GM23338 (cell line): ENCODE results near the gene SIDT1. TPM values are rescaled to one million over a fixed set of nuclear protein-coding genes. Genes with fewer than 3 reads are reported as not detected.

ENCODE experiments used
- ATAC-seq: fragments of 200-7000 bp; cut with Tn5 transposase; 3 replicates; pipeline ENCODE4 v1.9.1; 2020
- DNase-seq: peaks from one replicate; pipeline ENCODE4 v3.0.0-alpha.2; 2015; ENCODE audit warnings: low spot score
- H2AFZ ChIP-seq: fragments of 200-600 bp; sonication (generic); 2 replicates; pipeline ENCODE4 v1.8.0; 2016; ENCODE audit warnings: antibody characterized with exemption, mild to moderate bottlenecking, moderate library complexity
- H3F3A ChIP-seq: fragments of 200-600 bp; sonication (generic); replicated peaks from 2 replicates; pipeline ENCODE4 v1.8.0; 2017; ENCODE audit warnings: antibody characterized with exemption, mixed run types, low read depth
- H3K27ac ChIP-seq: fragments of 200-600 bp; sonication (generic); 2 replicates; pipeline ENCODE4 v1.6.1; 2016; ENCODE audit warnings: low read depth
- H3K27me3 ChIP-seq: fragments of 200-600 bp; sonication (generic); 2 replicates; pipeline ENCODE4 v1.8.0; 2016; ENCODE audit warnings: mild to moderate bottlenecking, mixed run types, moderate library complexity; ENCODE audit not compliant: insufficient read depth
- H3K36me3 ChIP-seq: fragments of 200-600 bp; sonication (generic); 2 replicates; pipeline ENCODE4 v1.8.0; 2016; ENCODE audit warnings: mild to moderate bottlenecking; ENCODE audit not compliant: insufficient read depth
- H3K4me1 ChIP-seq: fragments of 200-600 bp; sonication (generic); 2 replicates; pipeline ENCODE4 v1.8.0; 2016; ENCODE audit warnings: mild to moderate bottlenecking, moderate library complexity; ENCODE audit not compliant: insufficient read depth
- H3K4me2 ChIP-seq: fragments of 200-600 bp; sonication (generic); 2 replicates; pipeline ENCODE4 v1.7.1; 2017; ENCODE audit warnings: mixed run types
- H3K4me3 ChIP-seq: fragments of 200-600 bp; sonication (generic); 2 replicates; pipeline ENCODE4 v1.6.1; 2016; ENCODE audit warnings: mixed run types
- H3K79me2 ChIP-seq: fragments of 200-600 bp; sonication (generic); replicated peaks from 2 replicates; pipeline ENCODE4 v1.8.0; 2017; ENCODE audit warnings: mild to moderate bottlenecking; ENCODE audit not compliant: insufficient read depth
- H3K9me2 ChIP-seq: fragments of 200-600 bp; sonication (generic); 2 replicates; pipeline ENCODE4 v1.8.0; 2017; ENCODE audit not compliant: insufficient read depth
- H4K20me1 ChIP-seq: fragments of 200-600 bp; sonication (generic); replicated peaks from 2 replicates; pipeline ENCODE4 v1.8.0; 2017; ENCODE audit warnings: mild to moderate bottlenecking; ENCODE audit not compliant: insufficient read depth
- H3K27ac Mint-ChIP-seq: 2 replicates; pipeline ENCODE4 v1.8.0; 2020; ENCODE audit warnings: inconsistent platforms, mild to moderate bottlenecking, moderate library complexity, mixed read lengths
- H3K27me3 Mint-ChIP-seq: 3 replicates; pipeline ENCODE4 v1.8.0; 2022; ENCODE audit warnings: low read depth, mild to moderate bottlenecking, moderate library complexity, mixed read lengths, inconsistent platforms; ENCODE audit not compliant: insufficient read depth, poor library complexity
- H3K36me3 Mint-ChIP-seq: 3 replicates; pipeline ENCODE4 v1.8.0; 2021; ENCODE audit warnings: low read depth, mild to moderate bottlenecking, inconsistent platforms, moderate library complexity, mixed read lengths
- H3K4me1 Mint-ChIP-seq: 3 replicates; pipeline ENCODE4 v1.8.0; 2020; ENCODE audit warnings: mild to moderate bottlenecking, inconsistent platforms, mixed read lengths
- H3K4me3 Mint-ChIP-seq: 3 replicates; pipeline ENCODE4 v1.8.0; 2021; ENCODE audit warnings: moderate library complexity, mild to moderate bottlenecking, inconsistent platforms, mixed read lengths
- H3K9me3 Mint-ChIP-seq: 3 replicates; pipeline ENCODE4 v1.8.0; 2020; ENCODE audit warnings: moderate library complexity, mild to moderate bottlenecking, inconsistent platforms, mixed read lengths
- CREB1 ChIP-seq: fragments of 250-450 bp; sonication (Bioruptor Pico); IDR thresholded peaks from 2 replicates; pipeline ENCODE4 v1.5.0; 2020; ENCODE audit warnings: low read depth, mild to moderate bottlenecking, moderate library complexity
- EZH2 ChIP-seq: fragments of 200-600 bp; sonication (generic); IDR thresholded peaks from one replicate; pipeline ENCODE4 v1.8.0; 2017; ENCODE audit warnings: antibody characterized with exemption, mild to moderate bottlenecking, low read depth; ENCODE audit not compliant: unreplicated experiment
- EZH2phosphoT487 ChIP-seq: fragments of 200-600 bp; sonication (generic); IDR thresholded peaks from one replicate; pipeline ENCODE4 v1.8.1; 2018; ENCODE audit warnings: antibody characterized with exemption; ENCODE audit not compliant: unreplicated experiment
- JUNB ChIP-seq: IDR thresholded peaks from one replicate; pipeline ENCODE4 v1.6.1; 2016; ENCODE audit warnings: antibody characterized with exemption; ENCODE audit not compliant: unreplicated experiment
- NANOG ChIP-seq: IDR thresholded peaks from 2 replicates; pipeline ENCODE4 v1.6.1; 2016; ENCODE audit warnings: antibody characterized with exemption, borderline replicate concordance
- POLR2AphosphoS5 ChIP-seq: IDR thresholded peaks from 2 replicates; pipeline ENCODE4 v1.6.1; 2016; ENCODE audit warnings: antibody characterized with exemption, low read depth
- STAT1 ChIP-seq: IDR thresholded peaks from one replicate; pipeline ENCODE4 v1.6.1; 2016; ENCODE audit warnings: antibody characterized with exemption; ENCODE audit not compliant: unreplicated experiment
- ZNF114 ChIP-seq: fragments of 250-450 bp; sonication (Bioruptor Pico); IDR thresholded peaks from 2 replicates; pipeline ENCODE4 v1.5.0; 2020; ENCODE audit warnings: mild to moderate bottlenecking, moderate library complexity
- ZNF331 ChIP-seq: fragments of 250-450 bp; sonication (Bioruptor Pico); IDR thresholded peaks from 2 replicates; pipeline ENCODE4 v1.5.0; 2020; ENCODE audit warnings: low read depth, mild to moderate bottlenecking, moderate library complexity
- polyA plus RNA-seq: library from polyadenylated mRNA; unstranded; fragments of >200 nt; fragmentation: Nextera tagmentation; extraction: Ambion mirVana; gene quantifications from 2 replicates; pipeline ENCODE4 v1.2.1, GENCODE V29; 2016
- total RNA-seq: library from RNA; depleted of rRNA; stranded (reverse); fragments of >200 nt; shearing (Covaris generic); gene quantifications from 2 replicates; pipeline ENCODE4 v1.2.3, GENCODE V29; 2014
- TF ChIP-seq, protein P1 (sequence below): fragments of 250-450 bp; sonication (Bioruptor Pico); IDR thresholded peaks from 2 replicates; pipeline ENCODE4 v1.5.0; 2020; ENCODE audit warnings: mild to moderate bottlenecking, moderate library complexity
- TF ChIP-seq, protein P2 (sequence below): IDR thresholded peaks from 2 replicates; pipeline ENCODE4 v1.6.1; 2016; ENCODE audit warnings: antibody characterized with exemption
- TF ChIP-seq, protein P3 (sequence below): IDR thresholded peaks from one replicate; pipeline ENCODE4 v1.6.1; 2018; ENCODE audit warnings: antibody characterized with exemption; ENCODE audit not compliant: unreplicated experiment

SIDT1 gene
- total and polyA plus RNA-seq, 2 experiments from 2014 or later: 0.10 TPM; not detected in 1

DNA sequence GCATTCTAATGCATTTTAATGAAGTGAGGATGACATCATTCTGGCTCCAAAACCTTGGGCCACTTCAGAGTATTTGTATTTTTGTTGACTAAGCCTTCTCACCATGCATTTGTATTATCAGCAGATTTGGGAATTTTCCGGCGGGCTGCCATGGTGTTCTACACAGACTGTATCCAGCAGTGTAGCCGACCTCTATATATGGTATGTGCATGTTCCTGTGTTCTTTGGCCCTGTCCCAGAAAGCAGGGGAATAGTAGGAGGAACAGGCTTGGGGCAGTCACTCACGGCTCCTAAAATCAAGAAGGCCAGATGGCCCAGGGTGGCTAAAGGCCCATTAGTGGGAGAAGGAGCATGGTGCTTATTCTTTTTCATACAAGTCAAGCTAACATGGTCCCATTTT lies 83.6 kb downstream of the SIDT1 start:
- Histone ChIP-seq H3K36me3 (no peaks in the 10 kb centered on the region), H3K4me1 (no peaks in the 10 kb centered on the region), H3K4me3 (no peak overlapping the region), H3K4me2 (no peak overlapping the region), H2AFZ (no peak overlapping the region), H3F3A (no peaks in the 10 kb centered on the region), H3K27ac (no peak overlapping the region), H3K27me3 (no peaks in the 10 kb centered on the region), H3K9me2 (no peaks in the 10 kb centered on the region), H3K79me2 (no peaks in the 10 kb centered on the region), H4K20me1 (no peaks in the 10 kb centered on the region)
- ATAC-seq (no peak), DNase-seq (no peak)
- Mint-ChIP-seq H3K27ac (no peak overlapping the region), H3K4me1 (no peaks in the 10 kb centered on the region), H3K27me3 (peaks cover 7% of the 10 kb centered on the region), H3K9me3 (no peaks in the 10 kb centered on the region), H3K36me3 (no peaks in the 10 kb centered on the region), H3K4me3 (no peak overlapping the region)
- TF ChIP-seq, protein P1, sequence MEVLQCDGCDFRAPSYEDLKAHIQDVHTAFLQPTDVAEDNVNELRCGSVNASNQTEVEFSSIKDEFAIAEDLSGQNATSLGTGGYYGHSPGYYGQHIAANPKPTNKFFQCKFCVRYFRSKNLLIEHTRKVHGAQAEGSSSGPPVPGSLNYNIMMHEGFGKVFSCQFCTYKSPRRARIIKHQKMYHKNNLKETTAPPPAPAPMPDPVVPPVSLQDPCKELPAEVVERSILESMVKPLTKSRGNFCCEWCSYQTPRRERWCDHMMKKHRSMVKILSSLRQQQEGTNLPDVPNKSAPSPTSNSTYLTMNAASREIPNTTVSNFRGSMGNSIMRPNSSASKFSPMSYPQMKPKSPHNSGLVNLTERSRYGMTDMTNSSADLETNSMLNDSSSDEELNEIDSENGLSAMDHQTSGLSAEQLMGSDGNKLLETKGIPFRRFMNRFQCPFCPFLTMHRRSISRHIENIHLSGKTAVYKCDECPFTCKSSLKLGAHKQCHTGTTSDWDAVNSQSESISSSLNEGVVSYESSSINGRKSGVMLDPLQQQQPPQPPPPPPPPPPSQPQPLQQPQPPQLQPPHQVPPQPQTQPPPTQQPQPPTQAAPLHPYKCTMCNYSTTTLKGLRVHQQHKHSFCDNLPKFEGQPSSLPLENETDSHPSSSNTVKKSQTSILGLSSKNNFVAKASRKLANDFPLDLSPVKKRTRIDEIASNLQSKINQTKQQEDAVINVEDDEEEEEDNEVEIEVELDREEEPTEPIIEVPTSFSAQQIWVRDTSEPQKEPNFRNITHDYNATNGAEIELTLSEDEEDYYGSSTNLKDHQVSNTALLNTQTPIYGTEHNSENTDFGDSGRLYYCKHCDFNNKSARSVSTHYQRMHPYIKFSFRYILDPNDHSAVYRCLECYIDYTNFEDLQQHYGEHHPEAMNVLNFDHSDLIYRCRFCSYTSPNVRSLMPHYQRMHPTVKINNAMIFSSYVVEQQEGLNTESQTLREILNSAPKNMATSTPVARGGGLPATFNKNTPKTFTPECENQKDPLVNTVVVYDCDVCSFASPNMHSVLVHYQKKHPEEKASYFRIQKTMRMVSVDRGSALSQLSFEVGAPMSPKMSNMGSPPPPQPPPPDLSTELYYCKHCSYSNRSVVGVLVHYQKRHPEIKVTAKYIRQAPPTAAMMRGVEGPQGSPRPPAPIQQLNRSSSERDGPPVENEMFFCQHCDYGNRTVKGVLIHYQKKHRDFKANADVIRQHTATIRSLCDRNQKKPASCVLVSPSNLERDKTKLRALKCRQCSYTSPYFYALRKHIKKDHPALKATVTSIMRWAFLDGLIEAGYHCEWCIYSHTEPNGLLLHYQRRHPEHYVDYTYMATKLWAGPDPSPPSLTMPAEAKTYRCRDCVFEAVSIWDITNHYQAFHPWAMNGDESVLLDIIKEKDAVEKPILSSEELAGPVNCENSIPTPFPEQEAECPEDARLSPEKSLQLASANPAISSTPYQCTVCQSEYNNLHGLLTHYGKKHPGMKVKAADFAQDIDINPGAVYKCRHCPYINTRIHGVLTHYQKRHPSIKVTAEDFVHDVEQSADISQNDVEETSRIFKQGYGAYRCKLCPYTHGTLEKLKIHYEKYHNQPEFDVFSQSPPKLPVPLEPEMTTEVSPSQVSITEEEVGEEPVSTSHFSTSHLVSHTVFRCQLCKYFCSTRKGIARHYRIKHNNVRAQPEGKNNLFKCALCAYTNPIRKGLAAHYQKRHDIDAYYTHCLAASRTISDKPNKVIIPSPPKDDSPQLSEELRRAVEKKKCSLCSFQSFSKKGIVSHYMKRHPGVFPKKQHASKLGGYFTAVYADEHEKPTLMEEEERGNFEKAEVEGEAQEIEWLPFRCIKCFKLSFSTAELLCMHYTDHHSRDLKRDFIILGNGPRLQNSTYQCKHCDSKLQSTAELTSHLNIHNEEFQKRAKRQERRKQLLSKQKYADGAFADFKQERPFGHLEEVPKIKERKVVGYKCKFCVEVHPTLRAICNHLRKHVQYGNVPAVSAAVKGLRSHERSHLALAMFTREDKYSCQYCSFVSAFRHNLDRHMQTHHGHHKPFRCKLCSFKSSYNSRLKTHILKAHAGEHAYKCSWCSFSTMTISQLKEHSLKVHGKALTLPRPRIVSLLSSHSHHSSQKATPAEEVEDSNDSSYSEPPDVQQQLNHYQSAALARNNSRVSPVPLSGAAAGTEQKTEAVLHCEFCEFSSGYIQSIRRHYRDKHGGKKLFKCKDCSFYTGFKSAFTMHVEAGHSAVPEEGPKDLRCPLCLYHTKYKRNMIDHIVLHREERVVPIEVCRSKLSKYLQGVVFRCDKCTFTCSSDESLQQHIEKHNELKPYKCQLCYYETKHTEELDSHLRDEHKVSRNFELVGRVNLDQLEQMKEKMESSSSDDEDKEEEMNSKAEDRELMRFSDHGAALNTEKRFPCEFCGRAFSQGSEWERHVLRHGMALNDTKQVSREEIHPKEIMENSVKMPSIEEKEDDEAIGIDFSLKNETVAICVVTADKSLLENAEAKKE (CRISPR knock-in tag): no peak
- TF ChIP-seq EZH2 (no peak), ZNF331 (CRISPR knock-in tag) (no peak), STAT1 (no peak), JUNB (no peak), POLR2AphosphoS5 (no peak), NANOG (no peak), ZNF114 (CRISPR knock-in tag) (no peak), EZH2phosphoT487 (no peak), CREB1 (CRISPR knock-in tag) (no peak)
- TF ChIP-seq, protein P2, sequence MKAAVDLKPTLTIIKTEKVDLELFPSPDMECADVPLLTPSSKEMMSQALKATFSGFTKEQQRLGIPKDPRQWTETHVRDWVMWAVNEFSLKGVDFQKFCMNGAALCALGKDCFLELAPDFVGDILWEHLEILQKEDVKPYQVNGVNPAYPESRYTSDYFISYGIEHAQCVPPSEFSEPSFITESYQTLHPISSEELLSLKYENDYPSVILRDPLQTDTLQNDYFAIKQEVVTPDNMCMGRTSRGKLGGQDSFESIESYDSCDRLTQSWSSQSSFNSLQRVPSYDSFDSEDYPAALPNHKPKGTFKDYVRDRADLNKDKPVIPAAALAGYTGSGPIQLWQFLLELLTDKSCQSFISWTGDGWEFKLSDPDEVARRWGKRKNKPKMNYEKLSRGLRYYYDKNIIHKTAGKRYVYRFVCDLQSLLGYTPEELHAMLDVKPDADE: no peak
- TF ChIP-seq, protein P3, sequence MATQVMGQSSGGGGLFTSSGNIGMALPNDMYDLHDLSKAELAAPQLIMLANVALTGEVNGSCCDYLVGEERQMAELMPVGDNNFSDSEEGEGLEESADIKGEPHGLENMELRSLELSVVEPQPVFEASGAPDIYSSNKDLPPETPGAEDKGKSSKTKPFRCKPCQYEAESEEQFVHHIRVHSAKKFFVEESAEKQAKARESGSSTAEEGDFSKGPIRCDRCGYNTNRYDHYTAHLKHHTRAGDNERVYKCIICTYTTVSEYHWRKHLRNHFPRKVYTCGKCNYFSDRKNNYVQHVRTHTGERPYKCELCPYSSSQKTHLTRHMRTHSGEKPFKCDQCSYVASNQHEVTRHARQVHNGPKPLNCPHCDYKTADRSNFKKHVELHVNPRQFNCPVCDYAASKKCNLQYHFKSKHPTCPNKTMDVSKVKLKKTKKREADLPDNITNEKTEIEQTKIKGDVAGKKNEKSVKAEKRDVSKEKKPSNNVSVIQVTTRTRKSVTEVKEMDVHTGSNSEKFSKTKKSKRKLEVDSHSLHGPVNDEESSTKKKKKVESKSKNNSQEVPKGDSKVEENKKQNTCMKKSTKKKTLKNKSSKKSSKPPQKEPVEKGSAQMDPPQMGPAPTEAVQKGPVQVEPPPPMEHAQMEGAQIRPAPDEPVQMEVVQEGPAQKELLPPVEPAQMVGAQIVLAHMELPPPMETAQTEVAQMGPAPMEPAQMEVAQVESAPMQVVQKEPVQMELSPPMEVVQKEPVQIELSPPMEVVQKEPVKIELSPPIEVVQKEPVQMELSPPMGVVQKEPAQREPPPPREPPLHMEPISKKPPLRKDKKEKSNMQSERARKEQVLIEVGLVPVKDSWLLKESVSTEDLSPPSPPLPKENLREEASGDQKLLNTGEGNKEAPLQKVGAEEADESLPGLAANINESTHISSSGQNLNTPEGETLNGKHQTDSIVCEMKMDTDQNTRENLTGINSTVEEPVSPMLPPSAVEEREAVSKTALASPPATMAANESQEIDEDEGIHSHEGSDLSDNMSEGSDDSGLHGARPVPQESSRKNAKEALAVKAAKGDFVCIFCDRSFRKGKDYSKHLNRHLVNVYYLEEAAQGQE: no peak
